Measurements from ENCODE around the gene MMS19. TPM values are rescaled to one million over a fixed set of nuclear protein-coding genes. Genes with fewer than 3 reads are reported as not detected.

MMS19 gene
- total RNA-seq, 1 donor from 2014 or later = 92.6 TPM

GRCh38 chr10:97494863-97495506 lies 3.2 kb downstream of the MMS19 start:
- Histone ChIP-seq H3K36me3 (peaks cover 0 to 5% of the 10 kb centered on the region in 2 donors), H3K27me3 (no peaks in the 10 kb centered on the region), H3K9me3 (no peaks in the 10 kb centered on the region), H3K4me3 (no peak overlapping the region), H3K4me1 (peaks cover 54% of the 10 kb centered on the region), H3K27ac (peak overlapping the region; percentile 8)
- TF ChIP-seq POLR2A (IDR thresholded peaks at IDR 0.05) (no peak), POLR2AphosphoS5 (IDR thresholded peaks at IDR 0.05; ENCODE audit: insufficient read depth in 1 of 2, low read depth in 1 of 2) (no peak), CTCF (IDR thresholded peaks at IDR 0.05) (no peak)
- intact Hi-C loops (cut with DNase I) = loop anchor here (5.0 kb wide), 1 partner anchor 47 kb away; no protein-coding TSS in a partner anchor
- no peak for DNase-seq (ENCODE audit: extremely low spot score in 2 of 2)

- H3K9me3 ChIP-seq = no peaks in the 10 kb centered on the region
- H3K27me3 ChIP-seq = no peaks in the 10 kb centered on the region
- TF ChIP-seq CTCF (IDR thresholded peaks at IDR 0.05) = no peak
- no peak for TF ChIP-seq POLR2A (IDR thresholded peaks at IDR 0.05)
- no peak for TF ChIP-seq POLR2AphosphoS5 (IDR thresholded peaks at IDR 0.05; ENCODE audit: insufficient read depth in 1 of 2, low read depth in 1 of 2)
- no peak for DNase-seq (ENCODE audit: extremely low spot score in 2 of 2)
- H3K4me3 ChIP-seq = no peak overlapping the region
- peaks cover 52% of the 10 kb centered on the region for H3K4me1 ChIP-seq
- H3K27ac ChIP-seq = no peak overlapping the region
- intact Hi-C loops (cut with DNase I) = no loop called here
- peaks cover 0 to 5% of the 10 kb centered on the region in 2 donors for H3K36me3 ChIP-seq
These were observed 4.1 kb downstream of the MMS19 start for GRCh38 chr10:97494151-97494550.

- Histone ChIP-seq H3K4me3 (no peak overlapping the region), H3K36me3 (peaks cover 0 to 5% of the 10 kb centered on the region in 2 donors), H3K27ac (no peak overlapping the region), H3K9me3 (no peaks in the 10 kb centered on the region), H3K4me1 (peaks cover 33% of the 10 kb centered on the region), H3K27me3 (no peaks in the 10 kb centered on the region)
- no peak for DNase-seq (ENCODE audit: extremely low spot score in 2 of 2)
- intact Hi-C loops (cut with DNase I) = no loop called here
- no peak for TF ChIP-seq POLR2A (IDR thresholded peaks at IDR 0.05)
- TF ChIP-seq CTCF (IDR thresholded peaks at IDR 0.05) = no peak
- no peak for TF ChIP-seq POLR2AphosphoS5 (IDR thresholded peaks at IDR 0.05; ENCODE audit: insufficient read depth in 1 of 2, low read depth in 1 of 2)
These were observed 7.6 kb downstream of the MMS19 start for GRCh38 chr10:97490592-97490991.

GRCh38 chr10:97485647-97486281 lies 12.5 kb downstream of the MMS19 start:
- no peak overlapping the region for H3K27ac ChIP-seq
- DNase-seq (ENCODE audit: extremely low spot score in 2 of 2) = no peak
- intact Hi-C loops (cut with DNase I) = no loop called here
- peaks cover 13% of the 10 kb centered on the region for H3K4me1 ChIP-seq
- no peak overlapping the region for H3K4me3 ChIP-seq
- H3K9me3 ChIP-seq = no peaks in the 10 kb centered on the region
- H3K36me3 ChIP-seq = peaks cover 0 to 12% of the 10 kb centered on the region in 2 donors
- TF ChIP-seq POLR2A (IDR thresholded peaks at IDR 0.05) = no peak
- TF ChIP-seq POLR2AphosphoS5 (IDR thresholded peaks at IDR 0.05; ENCODE audit: insufficient read depth in 1 of 2, low read depth in 1 of 2) = no peak
- no peak for TF ChIP-seq CTCF (IDR thresholded peaks at IDR 0.05)
- H3K27me3 ChIP-seq = no peaks in the 10 kb centered on the region

DNA sequence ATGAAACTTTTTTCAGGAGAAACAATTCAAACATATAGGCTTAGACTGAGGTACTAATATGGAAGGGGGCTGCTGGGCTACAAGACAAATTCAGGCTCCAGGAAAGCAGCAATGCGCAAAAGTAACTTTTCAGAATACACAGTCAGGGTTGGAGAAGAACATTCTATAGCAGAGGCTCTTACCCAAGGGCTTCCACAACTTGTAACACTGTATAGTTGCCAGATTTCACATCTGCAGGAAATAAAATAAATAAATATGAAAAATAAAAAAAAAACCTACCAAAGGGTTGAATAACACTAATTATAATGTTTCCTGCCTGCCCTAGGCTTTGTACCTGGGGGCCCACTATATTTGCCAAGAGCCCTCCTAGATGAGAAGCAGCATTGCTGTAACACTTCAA lies 14.3 kb downstream of the MMS19 start:
- no peak for TF ChIP-seq CTCF (IDR thresholded peaks at IDR 0.05)
- no peak for TF ChIP-seq POLR2A (IDR thresholded peaks at IDR 0.05)
- no peak for TF ChIP-seq POLR2AphosphoS5 (IDR thresholded peaks at IDR 0.05; ENCODE audit: insufficient read depth in 1 of 2, low read depth in 1 of 2)
- Histone ChIP-seq H3K27me3 (no peaks in the 10 kb centered on the region), H3K27ac (no peak overlapping the region), H3K9me3 (no peaks in the 10 kb centered on the region), H3K4me3 (no peak overlapping the region), H3K4me1 (peaks cover 13% of the 10 kb centered on the region), H3K36me3 (peaks cover 0 to 23% of the 10 kb centered on the region in 2 donors)
- DNase-seq (ENCODE audit: extremely low spot score in 2 of 2) = no peak
- intact Hi-C loops (cut with DNase I) = no loop called here

All from vagina (tissue), 2 donors.